CD8-positive, alpha-beta memory T cell (primary cell): Measurements from ENCODE around the gene FRMD4A. TPM values are rescaled to one million over a fixed set of nuclear protein-coding genes. Genes with fewer than 3 reads are reported as not detected.

ENCODE experiments used
- CTCF ChIA-PET: fragments of 350-600 bp; sonication (Branson Sonifier 250); formaldehyde crosslinking; loops from one replicate; lab custom pipeline; 2021; ENCODE audit warnings: antibody characterized with exemption; lab: Charles Lee
- POLR2A ChIA-PET: fragments of 350-600 bp; sonication (Branson Sonifier 250); formaldehyde crosslinking; loops from one replicate; lab custom pipeline; 2021; ENCODE audit warnings: antibody characterized with exemption; lab: Charles Lee
- DNase-seq, 5 donors: peaks; one replicate each; pipeline versions ENCODE4 v3.0.0 to v3.0.0-alpha.2; 2020 to 2022; ENCODE audit warnings: mixed read lengths in 1 of 5
- H3K27ac ChIP-seq: one replicate; pipeline ENCODE4 v1.7.0; 2013; ENCODE audit warnings: low read depth, mild to moderate bottlenecking, low read length, moderate library complexity
- H3K27me3 ChIP-seq: 2 replicates; pipeline ENCODE4 v1.7.0; 2013; ENCODE audit warnings: low read length, mild to moderate bottlenecking; ENCODE audit not compliant: insufficient read depth, poor library complexity, severe bottlenecking
- H3K36me3 ChIP-seq: 2 replicates; pipeline ENCODE4 v1.7.0; 2013; ENCODE audit warnings: mild to moderate bottlenecking, low read length, moderate library complexity; ENCODE audit not compliant: insufficient read depth
- H3K4me1 ChIP-seq: 2 replicates; pipeline ENCODE4 v1.7.0; 2013; ENCODE audit warnings: mild to moderate bottlenecking, low read length, moderate library complexity; ENCODE audit not compliant: insufficient read depth
- H3K4me3 ChIP-seq: 2 replicates; pipeline ENCODE4 v1.7.0; 2013; ENCODE audit warnings: mild to moderate bottlenecking, low read length
- H3K9me3 ChIP-seq: 2 replicates; pipeline ENCODE4 v1.7.0; 2013; ENCODE audit warnings: mild to moderate bottlenecking, low read length
- H3K27ac Mint-ChIP-seq, 8 donors: one replicate each; pipeline ENCODE4 v1.8.0; 2020 to 2021; ENCODE audit warnings: mixed read lengths in 8 of 8, mild to moderate bottlenecking in 6 of 8, inconsistent platforms in 3 of 8, moderate library complexity in 3 of 8
- H3K27me3 Mint-ChIP-seq, 2 donors: one replicate each; pipeline ENCODE4 v1.8.0; 2020 to 2021; ENCODE audit warnings: mixed read lengths in 2 of 2, mild to moderate bottlenecking in 1 of 2, moderate library complexity in 1 of 2
- H3K36me3 Mint-ChIP-seq, 3 donors: one replicate each; pipeline ENCODE4 v1.8.0; 2020 to 2021; ENCODE audit warnings: mixed read lengths in 3 of 3, inconsistent platforms in 1 of 3, mild to moderate bottlenecking in 1 of 3
- H3K4me1 Mint-ChIP-seq, 3 donors: one replicate each; pipeline ENCODE4 v1.8.0; 2020 to 2021; ENCODE audit warnings: mixed read lengths in 3 of 3, inconsistent platforms in 1 of 3, mild to moderate bottlenecking in 1 of 3
- H3K4me3 Mint-ChIP-seq, 7 donors: one replicate each; pipeline ENCODE4 v1.8.0; 2020 to 2021; ENCODE audit warnings: mixed read lengths in 7 of 7, mild to moderate bottlenecking in 6 of 7, moderate library complexity in 4 of 7, inconsistent platforms in 2 of 7
- H3K9me3 Mint-ChIP-seq, 5 donors: one replicate each; pipeline ENCODE4 v1.8.0; 2020 to 2022; ENCODE audit warnings: mixed read lengths in 5 of 5, mild to moderate bottlenecking in 3 of 5, moderate library complexity in 2 of 5, inconsistent platforms in 1 of 5
- polyA plus RNA-seq: library from polyadenylated mRNA; unstranded; fragments of 300-500 nt; fragmentation: Illumina TruSeq; gene quantifications from one replicate; pipeline ENCODE4 v1.2.3, GENCODE V29; 2021
- total RNA-seq, 2 experiments: library from RNA; stranded (reverse); gene quantifications; one replicate each; pipeline ENCODE4 v1.2.3, GENCODE V29; 2021

The FRMD4A gene
- total and polyA plus RNA-seq, 3 experiments from 2014 or later, result 0.21 to 2.7 (median 2.1) TPM

DNA sequence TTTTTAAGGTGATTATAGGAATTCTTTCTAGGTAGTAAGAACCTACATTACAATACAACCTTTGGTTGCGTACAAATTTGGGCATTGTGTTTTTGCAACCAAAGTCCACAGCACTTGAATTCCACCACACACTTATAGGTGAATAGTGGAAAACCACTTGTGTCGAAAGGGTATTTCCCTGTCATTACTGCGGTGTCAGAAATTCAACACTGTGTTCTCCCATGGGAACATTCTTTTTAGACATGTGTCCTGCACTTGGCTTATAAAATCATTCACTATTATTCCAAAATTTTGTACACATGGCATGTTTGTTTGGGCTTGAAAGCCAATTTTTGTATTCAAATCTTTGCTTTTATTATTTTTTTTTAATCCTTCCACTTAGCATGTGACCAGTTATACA is 410.3 kb downstream of the FRMD4A start:
- H3K36me3 Mint-ChIP-seq, result no peaks in the 10 kb centered on the region
- no peak overlapping the region for H3K4me3 Mint-ChIP-seq
- Histone ChIP-seq H3K4me3 (no peak overlapping the region), H3K27me3 (no peaks in the 10 kb centered on the region), H3K9me3 (no peaks in the 10 kb centered on the region), H3K27ac (no peak overlapping the region), H3K4me1 (no peaks in the 10 kb centered on the region), H3K36me3 (no peaks in the 10 kb centered on the region)
- H3K9me3 Mint-ChIP-seq, result no peaks in the 10 kb centered on the region
- no peak for DNase-seq
- no peaks in the 10 kb centered on the region for H3K4me1 Mint-ChIP-seq
- peaks cover 0 to 1% of the 10 kb centered on the region in 2 donors for H3K27me3 Mint-ChIP-seq
- CTCF ChIA-PET, result no interaction called here
- no peak overlapping the region for H3K27ac Mint-ChIP-seq
- POLR2A ChIA-PET, result no interaction called here

DNA sequence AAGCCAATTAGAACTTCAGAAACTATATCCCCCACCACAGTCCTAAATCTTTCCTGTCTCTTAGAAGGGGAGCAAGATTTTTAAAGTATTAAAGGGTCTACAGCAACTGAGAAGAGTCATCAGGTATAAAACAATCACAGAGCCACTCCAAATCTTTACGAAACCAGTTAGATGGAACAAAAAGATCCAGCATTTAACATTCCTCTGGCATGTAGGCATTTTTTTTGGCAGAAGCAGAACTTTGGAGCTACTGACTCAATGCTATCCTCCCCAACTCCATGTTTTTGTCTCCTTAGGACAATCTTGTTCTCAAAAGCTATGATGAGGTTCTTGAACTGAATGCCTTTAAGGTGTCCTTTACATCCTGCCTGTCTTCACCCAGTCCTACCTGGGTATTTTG is 410.7 kb downstream of the FRMD4A start:
- POLR2A ChIA-PET, result no interaction called here
- Histone ChIP-seq H3K27ac (no peak overlapping the region), H3K9me3 (no peaks in the 10 kb centered on the region), H3K27me3 (no peaks in the 10 kb centered on the region), H3K4me3 (no peak overlapping the region), H3K36me3 (no peaks in the 10 kb centered on the region), H3K4me1 (no peaks in the 10 kb centered on the region)
- H3K9me3 Mint-ChIP-seq, result no peaks in the 10 kb centered on the region
- no peaks in the 10 kb centered on the region for H3K36me3 Mint-ChIP-seq
- H3K4me3 Mint-ChIP-seq, result no peak overlapping the region
- peaks cover 0 to 1% of the 10 kb centered on the region in 2 donors for H3K27me3 Mint-ChIP-seq
- CTCF ChIA-PET, result no interaction called here
- H3K27ac Mint-ChIP-seq, result peak overlapping the region in 1 of 8 donors; percentile 75
- H3K4me1 Mint-ChIP-seq, result no peaks in the 10 kb centered on the region
- no peak for DNase-seq

DNA sequence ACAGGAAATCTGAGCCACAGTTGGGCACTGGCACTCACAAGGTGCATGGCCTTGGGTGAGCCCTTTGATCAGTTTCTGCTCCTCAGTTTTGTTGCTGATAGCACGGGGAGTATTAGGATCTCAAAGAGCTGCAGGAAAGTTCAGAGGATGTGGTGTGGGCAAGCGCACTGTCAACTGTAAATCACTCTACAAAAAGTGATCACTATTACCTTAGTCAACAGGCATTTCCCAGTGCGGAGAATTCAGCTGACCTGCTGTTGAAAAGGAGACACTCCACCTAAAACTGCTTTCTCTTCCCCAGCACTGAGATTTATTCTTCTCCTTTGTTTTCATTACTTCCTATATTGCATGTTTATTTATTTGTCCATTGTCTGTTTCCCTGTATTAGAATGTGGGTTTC is 412.9 kb downstream of the FRMD4A start:
- Mint-ChIP-seq H3K36me3 (no peaks in the 10 kb centered on the region), H3K27me3 (peaks cover 0 to 3% of the 10 kb centered on the region in 2 donors), H3K4me3 (no peak overlapping the region), H3K27ac (no peak overlapping the region), H3K9me3 (no peaks in the 10 kb centered on the region), H3K4me1 (no peaks in the 10 kb centered on the region)
- Histone ChIP-seq H3K36me3 (no peaks in the 10 kb centered on the region), H3K27ac (no peak overlapping the region), H3K4me3 (no peak overlapping the region), H3K4me1 (no peaks in the 10 kb centered on the region), H3K27me3 (no peaks in the 10 kb centered on the region), H3K9me3 (no peaks in the 10 kb centered on the region)
- DNase-seq, result no peak
- POLR2A ChIA-PET, result no interaction called here
- CTCF ChIA-PET, result no interaction called here

DNA sequence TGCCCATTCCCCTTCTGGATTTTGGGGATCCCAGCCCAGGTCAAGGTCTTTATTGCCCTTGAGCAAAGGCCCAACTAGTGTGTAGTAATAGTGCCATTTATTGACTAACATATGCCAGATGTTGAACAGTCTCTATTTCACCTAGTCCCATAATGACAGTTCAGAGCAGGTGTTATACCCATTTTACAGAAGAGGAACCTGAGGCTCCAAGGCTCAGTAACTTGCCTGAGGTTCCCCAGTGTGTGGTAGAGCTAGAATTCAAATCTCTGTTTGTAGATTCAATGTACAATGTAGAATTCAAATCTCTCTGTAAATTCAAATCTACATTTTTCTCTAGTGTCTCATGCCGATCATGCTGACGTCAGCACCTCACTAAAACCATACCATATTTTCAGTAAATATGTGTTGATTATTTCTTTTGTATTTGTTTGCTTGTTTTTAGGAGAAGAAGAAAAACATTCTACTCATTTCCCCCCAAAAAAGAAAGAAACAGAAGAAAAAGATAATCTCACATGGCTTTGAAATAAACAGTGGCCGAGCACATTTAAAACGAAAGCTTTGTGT is 414.3 kb downstream of the FRMD4A start:
- Mint-ChIP-seq H3K4me1 (no peaks in the 10 kb centered on the region), H3K27ac (no peak overlapping the region), H3K4me3 (no peak overlapping the region), H3K36me3 (no peaks in the 10 kb centered on the region), H3K9me3 (no peaks in the 10 kb centered on the region), H3K27me3 (peaks cover 0 to 3% of the 10 kb centered on the region in 2 donors)
- Histone ChIP-seq H3K4me1 (no peaks in the 10 kb centered on the region), H3K36me3 (no peaks in the 10 kb centered on the region), H3K27ac (no peak overlapping the region), H3K4me3 (no peak overlapping the region), H3K27me3 (no peaks in the 10 kb centered on the region), H3K9me3 (no peaks in the 10 kb centered on the region)
- CTCF ChIA-PET, result no interaction called here
- POLR2A ChIA-PET, result no interaction called here
- DNase-seq, result no peak

DNA sequence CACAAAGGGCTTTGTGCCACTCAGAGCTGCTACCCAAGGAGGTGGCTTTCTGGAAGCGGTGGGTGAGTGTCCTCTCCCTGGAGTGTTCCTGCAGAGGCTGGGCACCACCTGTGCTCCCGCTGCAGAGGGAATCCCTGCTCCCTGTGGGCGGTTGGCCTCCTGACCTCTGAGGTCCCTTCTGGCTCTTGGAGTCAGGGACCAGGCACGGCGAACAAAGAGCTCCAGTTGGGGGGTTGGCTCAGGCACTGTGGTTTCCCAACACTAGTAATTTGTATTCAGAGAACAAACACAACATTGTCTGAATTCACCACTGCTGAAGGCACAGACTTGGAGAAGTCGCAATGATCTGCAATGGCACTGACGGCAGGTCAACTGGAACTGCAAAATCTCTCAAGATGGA is 415.0 kb downstream of the FRMD4A start:
- H3K9me3 ChIP-seq, result no peaks in the 10 kb centered on the region
- POLR2A ChIA-PET, result no interaction called here
- Mint-ChIP-seq H3K9me3 (no peaks in the 10 kb centered on the region), H3K36me3 (no peaks in the 10 kb centered on the region), H3K4me3 (no peak overlapping the region), H3K27me3 (peaks cover 0 to 1% of the 10 kb centered on the region in 2 donors), H3K4me1 (no peaks in the 10 kb centered on the region), H3K27ac (no peak overlapping the region)
- no peak overlapping the region for H3K4me3 ChIP-seq
- no peaks in the 10 kb centered on the region for H3K27me3 ChIP-seq
- no peak overlapping the region for H3K27ac ChIP-seq
- no peaks in the 10 kb centered on the region for H3K36me3 ChIP-seq
- no peaks in the 10 kb centered on the region for H3K4me1 ChIP-seq
- CTCF ChIA-PET, result no interaction called here
- DNase-seq, result no peak

DNA sequence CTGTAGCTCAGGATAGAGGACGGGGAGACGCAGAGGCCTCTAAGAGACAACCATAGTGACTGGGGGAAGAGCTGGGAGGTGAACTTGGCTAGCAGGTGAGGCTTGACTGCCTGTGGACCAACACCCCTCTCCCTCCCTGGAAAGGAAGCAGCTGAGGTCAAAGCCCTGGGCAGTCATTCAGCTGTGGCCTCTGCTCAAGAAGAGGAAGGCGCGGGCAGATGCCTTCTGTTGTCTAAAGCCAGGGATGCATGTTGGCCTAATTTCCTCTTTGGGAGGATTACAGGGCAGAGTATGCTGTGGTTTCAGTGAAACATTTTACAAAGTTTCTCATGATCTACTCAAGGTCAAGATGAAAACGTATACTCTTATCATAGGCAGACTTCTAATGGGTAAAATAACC is 416.8 kb downstream of the FRMD4A start:
- POLR2A ChIA-PET, result no interaction called here
- H3K4me1 Mint-ChIP-seq, result no peaks in the 10 kb centered on the region

DNA sequence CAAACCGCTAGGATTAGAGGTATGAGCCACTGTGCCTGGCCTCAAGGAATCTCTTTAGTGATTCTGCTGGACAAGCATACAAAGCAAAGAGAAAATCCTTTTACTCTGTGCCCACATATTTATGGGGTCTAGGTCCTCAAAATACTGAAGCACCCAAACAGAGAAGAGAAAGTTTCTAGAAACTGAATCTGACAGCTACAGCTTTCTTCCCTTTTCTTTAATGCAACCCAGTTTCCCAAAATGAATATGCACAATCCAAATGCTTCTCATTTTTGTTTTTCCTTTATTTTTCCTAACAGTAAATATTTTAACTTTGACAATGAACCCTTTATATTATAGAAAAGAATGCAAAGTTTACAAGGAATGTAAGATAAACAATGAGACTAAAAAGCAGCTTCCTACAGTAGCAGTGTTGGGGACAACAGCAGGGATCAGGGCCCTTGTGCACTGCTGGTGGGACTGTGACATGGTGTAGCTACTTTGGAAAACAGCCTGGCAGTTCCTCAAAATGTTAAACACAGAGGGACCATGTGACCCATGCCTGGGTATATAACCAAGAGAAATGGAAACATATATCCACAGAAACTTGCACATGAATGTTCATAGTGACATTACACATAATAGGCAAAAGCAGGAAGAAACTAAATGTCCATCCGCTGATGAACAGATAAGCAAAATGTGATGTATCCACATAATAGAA is 418.8 kb downstream of the FRMD4A start:
- H3K4me1 ChIP-seq, result no peaks in the 10 kb centered on the region
- H3K4me3 ChIP-seq, result no peak overlapping the region
- no peak overlapping the region for H3K27ac ChIP-seq
- no peaks in the 10 kb centered on the region for H3K27me3 ChIP-seq
- no peaks in the 10 kb centered on the region for H3K36me3 ChIP-seq
- ChIA-PET CTCF (no interaction called here), POLR2A (no interaction called here)
- Mint-ChIP-seq H3K27me3 (peaks cover 0 to 1% of the 10 kb centered on the region in 2 donors), H3K4me3 (no peak overlapping the region), H3K9me3 (no peaks in the 10 kb centered on the region), H3K27ac (no peak overlapping the region), H3K36me3 (no peaks in the 10 kb centered on the region), H3K4me1 (no peaks in the 10 kb centered on the region)
- no peak for DNase-seq
- H3K9me3 ChIP-seq, result no peaks in the 10 kb centered on the region

More for the DNA sequence above, 416.8 kb downstream of the FRMD4A start:
- Histone ChIP-seq H3K4me3 (no peak overlapping the region), H3K9me3 (no peaks in the 10 kb centered on the region), H3K4me1 (no peaks in the 10 kb centered on the region), H3K36me3 (no peaks in the 10 kb centered on the region), H3K27ac (no peak overlapping the region), H3K27me3 (no peaks in the 10 kb centered on the region)
- Mint-ChIP-seq H3K36me3 (no peaks in the 10 kb centered on the region), H3K4me3 (no peak overlapping the region), H3K9me3 (no peaks in the 10 kb centered on the region), H3K27ac (no peak overlapping the region), H3K27me3 (peaks cover 0 to 1% of the 10 kb centered on the region in 2 donors)
- DNase-seq, result no peak
- CTCF ChIA-PET, result no interaction called here

DNA sequence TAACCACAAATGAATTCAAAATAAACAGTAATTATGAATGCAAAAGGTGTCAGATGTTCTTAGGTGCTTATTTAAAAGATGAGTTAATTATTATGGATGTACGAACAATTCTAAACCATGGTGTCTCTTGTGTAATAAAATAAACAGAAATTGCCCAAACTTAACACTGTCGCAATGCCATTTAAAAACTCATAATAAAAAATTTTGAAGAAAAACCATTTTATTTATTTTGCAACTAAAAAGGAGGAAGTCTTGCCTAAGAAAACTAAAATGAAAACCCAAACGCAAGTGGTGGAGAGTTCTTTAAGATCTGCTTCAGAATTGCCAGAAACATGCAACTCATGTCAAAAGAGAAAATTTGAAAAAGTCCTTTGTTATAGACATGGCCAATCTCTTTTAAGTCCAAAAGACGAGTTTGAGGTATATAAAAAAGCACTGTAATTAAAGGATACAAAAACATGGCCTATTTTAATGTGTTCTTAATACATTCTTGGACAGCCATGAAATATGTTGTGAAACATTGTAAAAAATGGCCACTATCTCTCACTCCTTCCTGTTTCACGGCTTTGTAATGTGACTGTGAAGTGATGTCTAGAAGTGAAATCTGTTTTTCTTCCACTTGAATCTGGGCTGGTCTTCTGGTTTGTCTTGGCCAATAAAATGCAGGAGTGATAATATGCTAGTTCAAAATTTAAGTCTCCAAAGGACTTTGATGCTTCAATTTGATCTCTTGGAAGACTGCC is 421.0 kb downstream of the FRMD4A start:
- Histone ChIP-seq H3K4me1 (no peaks in the 10 kb centered on the region), H3K27me3 (no peaks in the 10 kb centered on the region), H3K4me3 (no peak overlapping the region), H3K36me3 (no peaks in the 10 kb centered on the region), H3K9me3 (no peaks in the 10 kb centered on the region), H3K27ac (no peak overlapping the region)
- H3K27ac Mint-ChIP-seq, result no peak overlapping the region
- no peaks in the 10 kb centered on the region for H3K4me1 Mint-ChIP-seq
- peaks cover 0 to 1% of the 10 kb centered on the region in 2 donors for H3K27me3 Mint-ChIP-seq
- ChIA-PET CTCF (interaction anchor here (0.9 kb wide), 1 partner anchor 14 kb away, joined by 3 read pairs; no protein-coding TSS in a partner anchor), POLR2A (no interaction called here)
- no peaks in the 10 kb centered on the region for H3K9me3 Mint-ChIP-seq
- H3K36me3 Mint-ChIP-seq, result no peaks in the 10 kb centered on the region
- H3K4me3 Mint-ChIP-seq, result no peak overlapping the region
- no peak for DNase-seq
